ENCODE measurements around the gene TNS2. TPM values are rescaled to one million over a fixed set of nuclear protein-coding genes. Genes with fewer than 3 reads are reported as not detected.

TNS2 gene
- total and polyA plus RNA-seq, 9 of the 15 experiments (the other 6 are each of a cell fraction or from before 2014, with no cell fraction given), result 0.28 to 3.1 (median 1.2) TPM; not detected in 1

DNA sequence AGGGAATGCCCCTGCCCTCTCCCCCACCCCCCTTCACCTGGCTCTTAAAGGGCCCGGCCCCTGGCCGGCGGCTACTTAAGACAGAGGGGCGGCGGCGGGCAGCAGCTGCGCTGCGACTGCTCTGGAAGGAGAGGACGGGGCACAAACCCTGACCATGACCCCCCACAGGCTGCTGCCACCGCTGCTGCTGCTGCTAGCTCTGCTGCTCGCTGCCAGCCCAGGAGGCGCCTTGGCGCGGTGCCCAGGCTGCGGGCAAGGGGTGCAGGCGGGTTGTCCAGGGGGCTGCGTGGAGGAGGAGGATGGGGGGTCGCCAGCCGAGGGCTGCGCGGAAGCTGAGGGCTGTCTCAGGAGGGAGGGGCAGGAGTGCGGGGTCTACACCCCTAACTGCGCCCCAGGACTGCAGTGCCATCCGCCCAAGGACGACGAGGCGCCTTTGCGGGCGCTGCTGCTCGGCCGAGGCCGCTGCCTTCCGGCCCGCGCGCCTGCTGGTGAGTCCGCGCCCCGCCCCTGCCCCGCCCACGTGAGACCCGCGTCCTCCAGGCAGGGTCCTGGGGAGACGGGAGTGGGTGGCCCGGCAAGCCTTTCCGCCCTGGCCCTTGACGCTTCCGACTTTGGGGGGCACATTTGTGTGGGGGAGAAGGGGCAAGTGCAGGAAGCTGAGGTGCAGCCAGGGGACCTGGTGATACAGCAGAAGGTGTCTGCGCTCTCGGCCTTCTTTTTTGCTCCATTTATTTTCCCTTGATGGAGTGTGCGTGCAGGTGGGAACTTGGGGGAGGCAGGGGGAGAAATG lies 47.9 kb downstream of the TNS2 start, which contains the start of gene IGFBP6 (continued):
- no peak for TF ChIP-seq SMARCC2 (IDR thresholded peaks at IDR 0.05; ENCODE audit: low read depth)
- TF ChIP-seq STAT5B (CRISPR knock-in tag; IDR thresholded peaks at IDR 0.05), result no peak
- TF ChIP-seq, protein P1, sequence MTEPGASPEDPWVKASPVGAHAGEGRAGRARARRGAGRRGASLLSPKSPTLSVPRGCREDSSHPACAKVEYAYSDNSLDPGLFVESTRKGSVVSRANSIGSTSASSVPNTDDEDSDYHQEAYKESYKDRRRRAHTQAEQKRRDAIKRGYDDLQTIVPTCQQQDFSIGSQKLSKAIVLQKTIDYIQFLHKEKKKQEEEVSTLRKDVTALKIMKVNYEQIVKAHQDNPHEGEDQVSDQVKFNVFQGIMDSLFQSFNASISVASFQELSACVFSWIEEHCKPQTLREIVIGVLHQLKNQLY (CRISPR knock-in tag; conservative IDR thresholded peaks at IDR 0.05), result no peak
- no peak for TF ChIP-seq KAT2B (IDR thresholded peaks at IDR 0.05; ENCODE audit: low read depth, low read length)
- TF ChIP-seq, protein P2, sequence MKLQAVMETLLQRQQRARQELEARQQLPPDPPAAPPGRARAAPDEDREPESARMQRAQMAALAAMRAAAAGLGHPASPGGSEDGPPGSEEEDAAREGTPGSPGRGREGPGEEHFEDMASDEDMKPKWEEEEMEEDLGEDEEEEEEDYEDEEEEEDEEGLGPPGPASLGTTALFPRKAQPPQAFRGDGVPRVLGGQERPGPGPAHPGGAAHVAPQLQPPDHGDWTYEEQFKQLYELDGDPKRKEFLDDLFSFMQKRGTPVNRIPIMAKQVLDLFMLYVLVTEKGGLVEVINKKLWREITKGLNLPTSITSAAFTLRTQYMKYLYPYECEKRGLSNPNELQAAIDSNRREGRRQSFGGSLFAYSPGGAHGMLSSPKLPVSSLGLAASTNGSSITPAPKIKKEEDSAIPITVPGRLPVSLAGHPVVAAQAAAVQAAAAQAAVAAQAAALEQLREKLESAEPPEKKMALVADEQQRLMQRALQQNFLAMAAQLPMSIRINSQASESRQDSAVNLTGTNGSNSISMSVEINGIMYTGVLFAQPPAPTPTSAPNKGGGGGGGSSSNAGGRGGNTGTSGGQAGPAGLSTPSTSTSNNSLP (IDR thresholded peaks at IDR 0.05; ENCODE audit: borderline replicate concordance, low read depth, low read length), result no peak
- TF ChIP-seq, protein P3, sequence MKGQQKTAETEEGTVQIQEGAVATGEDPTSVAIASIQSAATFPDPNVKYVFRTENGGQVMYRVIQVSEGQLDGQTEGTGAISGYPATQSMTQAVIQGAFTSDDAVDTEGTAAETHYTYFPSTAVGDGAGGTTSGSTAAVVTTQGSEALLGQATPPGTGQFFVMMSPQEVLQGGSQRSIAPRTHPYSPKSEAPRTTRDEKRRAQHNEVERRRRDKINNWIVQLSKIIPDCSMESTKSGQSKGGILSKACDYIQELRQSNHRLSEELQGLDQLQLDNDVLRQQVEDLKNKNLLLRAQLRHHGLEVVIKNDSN (CRISPR knock-in tag; IDR thresholded peaks at IDR 0.05), result peak; percentile 50; the same call in 1 of the 2 replicates
- TF ChIP-seq BHLHE40 (IDR thresholded peaks at IDR 0.05; ENCODE audit: low read length), result no peak
- no peak for TF ChIP-seq BCOR (IDR thresholded peaks at IDR 0.05)
- peak in 1 of 2 experiments; percentile 49; a peak in 2 of 4 replicates for TF ChIP-seq HDAC1 (IDR thresholded peaks at IDR 0.05)
- TF ChIP-seq, protein P4, sequence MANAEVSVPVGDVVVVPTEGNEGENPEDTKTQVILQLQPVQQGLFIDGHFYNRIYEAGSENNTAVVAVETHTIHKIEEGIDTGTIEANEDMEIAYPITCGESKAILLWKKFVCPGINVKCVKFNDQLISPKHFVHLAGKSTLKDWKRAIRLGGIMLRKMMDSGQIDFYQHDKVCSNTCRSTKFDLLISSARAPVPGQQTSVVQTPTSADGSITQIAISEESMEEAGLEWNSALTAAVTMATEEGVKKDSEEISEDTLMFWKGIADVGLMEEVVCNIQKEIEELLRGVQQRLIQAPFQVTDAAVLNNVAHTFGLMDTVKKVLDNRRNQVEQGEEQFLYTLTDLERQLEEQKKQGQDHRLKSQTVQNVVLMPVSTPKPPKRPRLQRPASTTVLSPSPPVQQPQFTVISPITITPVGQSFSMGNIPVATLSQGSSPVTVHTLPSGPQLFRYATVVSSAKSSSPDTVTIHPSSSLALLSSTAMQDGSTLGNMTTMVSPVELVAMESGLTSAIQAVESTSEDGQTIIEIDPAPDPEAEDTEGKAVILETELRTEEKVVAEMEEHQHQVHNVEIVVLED (CRISPR knock-in tag; IDR thresholded peaks at IDR 0.05), result no peak
- peak; percentile 47 for TF ChIP-seq CXXC5 (CRISPR knock-in tag; IDR thresholded peaks at IDR 0.05)
- TF ChIP-seq THRAP3 (IDR thresholded peaks at IDR 0.05; ENCODE audit: borderline replicate concordance), result no peak
- no peak for TF ChIP-seq ZFP30 (CRISPR knock-in tag; IDR thresholded peaks at IDR 0.05; ENCODE audit: borderline replicate concordance)
- no peak for TF ChIP-seq KLF1 (tag; IDR thresholded peaks at IDR 0.05)
- TF ChIP-seq ARNT (IDR thresholded peaks at IDR 0.05), result no peak
- TF ChIP-seq ZNF696 (CRISPR knock-in tag; conservative IDR thresholded peaks at IDR 0.05), result no peak
- TF ChIP-seq, protein P5, sequence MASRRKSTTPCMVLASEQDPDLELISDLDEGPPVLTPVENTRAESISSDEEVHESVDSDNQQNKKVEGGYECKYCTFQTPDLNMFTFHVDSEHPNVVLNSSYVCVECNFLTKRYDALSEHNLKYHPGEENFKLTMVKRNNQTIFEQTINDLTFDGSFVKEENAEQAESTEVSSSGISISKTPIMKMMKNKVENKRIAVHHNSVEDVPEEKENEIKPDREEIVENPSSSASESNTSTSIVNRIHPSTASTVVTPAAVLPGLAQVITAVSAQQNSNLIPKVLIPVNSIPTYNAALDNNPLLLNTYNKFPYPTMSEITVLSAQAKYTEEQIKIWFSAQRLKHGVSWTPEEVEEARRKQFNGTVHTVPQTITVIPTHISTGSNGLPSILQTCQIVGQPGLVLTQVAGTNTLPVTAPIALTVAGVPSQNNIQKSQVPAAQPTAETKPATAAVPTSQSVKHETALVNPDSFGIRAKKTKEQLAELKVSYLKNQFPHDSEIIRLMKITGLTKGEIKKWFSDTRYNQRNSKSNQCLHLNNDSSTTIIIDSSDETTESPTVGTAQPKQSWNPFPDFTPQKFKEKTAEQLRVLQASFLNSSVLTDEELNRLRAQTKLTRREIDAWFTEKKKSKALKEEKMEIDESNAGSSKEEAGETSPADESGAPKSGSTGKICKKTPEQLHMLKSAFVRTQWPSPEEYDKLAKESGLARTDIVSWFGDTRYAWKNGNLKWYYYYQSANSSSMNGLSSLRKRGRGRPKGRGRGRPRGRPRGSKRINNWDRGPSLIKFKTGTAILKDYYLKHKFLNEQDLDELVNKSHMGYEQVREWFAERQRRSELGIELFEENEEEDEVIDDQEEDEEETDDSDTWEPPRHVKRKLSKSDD (conservative IDR thresholded peaks at IDR 0.05; ENCODE audit: low read length), result no peak
- TF ChIP-seq, protein P6, sequence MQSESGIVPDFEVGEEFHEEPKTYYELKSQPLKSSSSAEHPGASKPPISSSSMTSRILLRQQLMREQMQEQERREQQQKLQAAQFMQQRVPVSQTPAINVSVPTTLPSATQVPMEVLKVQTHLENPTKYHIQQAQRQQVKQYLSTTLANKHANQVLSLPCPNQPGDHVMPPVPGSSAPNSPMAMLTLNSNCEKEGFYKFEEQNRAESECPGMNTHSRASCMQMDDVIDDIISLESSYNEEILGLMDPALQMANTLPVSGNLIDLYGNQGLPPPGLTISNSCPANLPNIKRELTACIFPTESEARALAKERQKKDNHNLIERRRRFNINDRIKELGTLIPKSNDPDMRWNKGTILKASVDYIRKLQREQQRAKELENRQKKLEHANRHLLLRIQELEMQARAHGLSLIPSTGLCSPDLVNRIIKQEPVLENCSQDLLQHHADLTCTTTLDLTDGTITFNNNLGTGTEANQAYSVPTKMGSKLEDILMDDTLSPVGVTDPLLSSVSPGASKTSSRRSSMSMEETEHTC (IDR thresholded peaks at IDR 0.05), result no peak
- no peak for TF ChIP-seq RFX7 (CRISPR knock-in tag; IDR thresholded peaks at IDR 0.05)
